Endothelial cell of umbilical vein (primary cell): Measurements from ENCODE around the gene FBXL13.
"Not testable (repeated sequence)": the region's sequence is repeated elsewhere in the genome, so short reads cannot be mapped to it uniquely, and the experiment has no call there.

ENCODE experiments used
- EZH2 ChIP-seq: IDR thresholded peaks from 2 replicates; pipeline ENCODE4 v1.6.1; 2012; ENCODE audit warnings: borderline replicate concordance, low read depth, mild to moderate bottlenecking, moderate library complexity, low read length, inconsistent platforms; ENCODE audit not compliant: severe bottlenecking
- JUN ChIP-seq: IDR thresholded peaks from 2 replicates; pipeline ENCODE4 v1.6.1; 2011; ENCODE audit warnings: borderline replicate concordance, low read depth; ENCODE audit not compliant: insufficient read length, insufficient read depth
- POLR2AphosphoS5 ChIP-seq: IDR thresholded peaks from 2 replicates; pipeline ENCODE4 v1.6.1; 2012; ENCODE audit warnings: low read depth, mild to moderate bottlenecking, control low read depth, low read length, moderate library complexity; ENCODE audit not compliant: insufficient read depth
- TF ChIP-seq, protein P1 (sequence below), 2 donors: IDR thresholded peaks; 1 replicate in 1 of 2; 2 replicates in 1 of 2; pipeline ENCODE4 v1.5.1; 2011; ENCODE audit warnings: low read length in 2 of 2, mild to moderate bottlenecking in 2 of 2, moderate library complexity in 2 of 2, control low read depth in 1 of 2, inconsistent platforms in 1 of 2, low read depth in 1 of 2; ENCODE audit not compliant: insufficient read depth in 1 of 2; ENCODE audit errors: extremely low read depth in 1 of 2

DNA sequence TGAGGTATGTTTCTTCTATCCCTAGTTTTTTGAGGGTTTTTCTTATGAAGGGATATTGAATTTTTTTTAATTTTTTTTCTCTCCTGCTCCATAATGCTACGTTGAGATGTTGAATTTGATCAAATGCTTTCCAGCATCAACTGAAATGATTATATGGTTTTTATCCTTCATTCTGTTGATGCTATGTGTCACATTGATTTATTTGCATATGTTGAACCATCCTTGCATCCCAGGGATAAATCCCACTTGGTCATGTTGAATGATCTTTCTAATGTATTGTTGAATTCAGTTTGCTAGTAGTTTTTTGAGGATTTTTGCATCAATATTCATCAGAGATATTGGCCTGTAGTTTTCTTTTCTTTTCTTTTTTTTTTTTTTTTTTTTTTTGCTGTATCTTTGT lies 171.0 kb downstream of the FBXL13 start:
- TF ChIP-seq, protein P1, sequence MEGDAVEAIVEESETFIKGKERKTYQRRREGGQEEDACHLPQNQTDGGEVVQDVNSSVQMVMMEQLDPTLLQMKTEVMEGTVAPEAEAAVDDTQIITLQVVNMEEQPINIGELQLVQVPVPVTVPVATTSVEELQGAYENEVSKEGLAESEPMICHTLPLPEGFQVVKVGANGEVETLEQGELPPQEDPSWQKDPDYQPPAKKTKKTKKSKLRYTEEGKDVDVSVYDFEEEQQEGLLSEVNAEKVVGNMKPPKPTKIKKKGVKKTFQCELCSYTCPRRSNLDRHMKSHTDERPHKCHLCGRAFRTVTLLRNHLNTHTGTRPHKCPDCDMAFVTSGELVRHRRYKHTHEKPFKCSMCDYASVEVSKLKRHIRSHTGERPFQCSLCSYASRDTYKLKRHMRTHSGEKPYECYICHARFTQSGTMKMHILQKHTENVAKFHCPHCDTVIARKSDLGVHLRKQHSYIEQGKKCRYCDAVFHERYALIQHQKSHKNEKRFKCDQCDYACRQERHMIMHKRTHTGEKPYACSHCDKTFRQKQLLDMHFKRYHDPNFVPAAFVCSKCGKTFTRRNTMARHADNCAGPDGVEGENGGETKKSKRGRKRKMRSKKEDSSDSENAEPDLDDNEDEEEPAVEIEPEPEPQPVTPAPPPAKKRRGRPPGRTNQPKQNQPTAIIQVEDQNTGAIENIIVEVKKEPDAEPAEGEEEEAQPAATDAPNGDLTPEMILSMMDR (IDR thresholded peaks at IDR 0.05; ENCODE audit: extremely low read depth in 1 of 2, insufficient read depth in 1 of 2, low read depth in 1 of 2, low read length in 2 of 2), result not testable (repeated sequence)
- not testable (repeated sequence) for TF ChIP-seq EZH2, JUN, POLR2AphosphoS5
